ENCODE data around the gene PTPRN2. TPM values are rescaled to one million over a fixed set of nuclear protein-coding genes. Genes with fewer than 3 reads are reported as not detected.
"Not testable (repeated sequence)": the region's sequence is repeated elsewhere in the genome, so short reads cannot be mapped to it uniquely, and the experiment has no call there.

PTPRN2 gene
- total and polyA plus RNA-seq, 2 donors, result 1.7 to 1.9 TPM

DNA sequence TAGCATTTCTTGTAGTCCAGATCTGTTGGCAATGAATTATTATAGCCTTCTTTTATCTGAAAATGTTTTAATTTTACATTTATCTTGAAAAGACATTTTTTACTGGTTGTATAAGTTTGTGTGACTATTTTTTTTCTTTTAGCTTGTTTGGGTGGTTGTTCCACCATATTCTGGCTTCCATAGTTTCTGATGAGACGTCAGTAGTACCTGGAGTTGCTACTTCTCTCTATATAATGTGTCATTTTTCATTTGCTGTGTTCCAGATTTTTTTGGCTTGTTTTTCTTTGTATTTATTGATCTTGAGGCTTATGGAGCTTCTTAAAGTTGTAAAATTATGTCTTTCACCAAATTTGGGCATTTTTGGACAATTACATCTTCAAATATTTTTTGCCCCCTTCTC, 1082.0 kb downstream of the PTPRN2 start:
- peaks cover 0 to 15% of the 10 kb centered on the region in 2 donors for H3K27me3 ChIP-seq (ENCODE audit: control insufficient read depth in 2 of 2, insufficient read depth in 1 of 2, low read length in 1 of 2)
- peaks cover 0 to 8% of the 10 kb centered on the region in 2 donors for H3K9me3 ChIP-seq (ENCODE audit: control insufficient read depth in 2 of 2, insufficient read depth in 1 of 2, low read length in 1 of 2)
- 92% methylated on average over 1 of the region's 1 CpG for WGBS
- no peak overlapping the region for H3K4me3 ChIP-seq (ENCODE audit: low read length in 2 of 2)
- no peaks in the 10 kb centered on the region for H3K36me3 ChIP-seq (ENCODE audit: control insufficient read depth in 2 of 2, insufficient read depth in 2 of 2, low read length in 1 of 2)
- H3K4me1 ChIP-seq (ENCODE audit: control insufficient read depth in 2 of 2, insufficient read depth in 2 of 2, low read length in 2 of 2), result peaks cover 4 to 15% of the 10 kb centered on the region in 2 donors
- H3K27ac ChIP-seq (ENCODE audit: low read depth in 1 of 2, low read length in 1 of 2), result no peak overlapping the region
- DNase-seq (ENCODE audit: low read depth in 6 of 9, low spot score in 9 of 9), result no peak

DNA sequence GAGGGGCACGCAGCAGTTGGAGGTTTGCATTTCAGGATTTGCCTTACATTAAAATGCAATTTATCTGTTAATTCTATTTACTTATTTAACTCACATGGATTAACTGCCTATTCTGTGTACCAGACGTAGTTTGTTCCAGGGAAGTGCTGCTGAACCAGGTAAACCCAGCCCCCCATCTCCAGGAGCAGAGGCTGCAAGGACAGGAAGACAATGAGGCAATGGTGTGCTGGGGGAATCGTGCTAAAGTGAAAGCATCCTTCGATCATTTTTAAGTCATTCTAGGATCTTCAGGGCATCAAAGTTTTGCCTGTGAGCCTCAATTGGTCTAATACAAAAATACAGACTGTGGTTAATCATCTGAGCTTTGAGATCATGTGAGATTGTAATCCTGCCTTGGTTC, 1084.4 kb downstream of the PTPRN2 start:
- Histone ChIP-seq H3K4me1 (ENCODE audit: control insufficient read depth in 2 of 2, insufficient read depth in 2 of 2, low read length in 2 of 2) (peaks cover 4 to 15% of the 10 kb centered on the region in 2 donors), H3K27ac (ENCODE audit: low read depth in 1 of 2, low read length in 1 of 2) (peak overlapping the region in 1 of 2 donors; percentile 12), H3K36me3 (ENCODE audit: control insufficient read depth in 2 of 2, insufficient read depth in 2 of 2, low read length in 1 of 2) (no peaks in the 10 kb centered on the region), H3K4me3 (ENCODE audit: low read length in 2 of 2) (no peak overlapping the region), H3K9me3 (ENCODE audit: control insufficient read depth in 2 of 2, insufficient read depth in 1 of 2, low read length in 1 of 2) (peaks cover 0 to 8% of the 10 kb centered on the region in 2 donors), H3K27me3 (ENCODE audit: control insufficient read depth in 2 of 2, insufficient read depth in 1 of 2, low read length in 1 of 2) (peaks cover 0 to 10% of the 10 kb centered on the region in 2 donors)
- DNase-seq (ENCODE audit: low read depth in 6 of 9, low spot score in 9 of 9), result peak in 1 of 9 donors; percentile 28
- WGBS, result 65% methylated on average over 4 of the region's 4 CpGs

DNA sequence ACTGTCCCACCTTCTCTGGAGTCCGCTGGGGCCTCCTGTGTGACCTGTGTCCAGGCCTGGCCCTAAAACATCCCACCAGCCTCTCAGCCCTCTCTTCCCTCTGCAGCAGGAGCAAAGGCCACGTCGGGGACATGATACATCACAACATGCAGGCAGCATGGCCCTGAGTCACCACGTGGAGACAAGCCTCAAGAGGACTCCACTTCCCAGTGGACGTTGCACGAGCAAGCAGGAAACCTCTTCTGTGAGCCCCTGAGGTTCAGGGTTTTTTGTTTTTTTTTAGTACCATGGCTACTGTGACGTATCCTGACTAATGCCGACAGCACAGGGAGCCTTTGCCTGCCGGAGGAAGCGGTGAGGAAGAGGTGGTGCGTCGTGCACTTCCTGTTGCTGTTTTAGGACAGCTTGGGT, 1084.9 kb downstream of the PTPRN2 start:
- Histone ChIP-seq H3K36me3 (ENCODE audit: control insufficient read depth in 2 of 2, insufficient read depth in 2 of 2, low read length in 1 of 2) (no peaks in the 10 kb centered on the region), H3K4me3 (ENCODE audit: low read length in 2 of 2) (no peak overlapping the region), H3K27ac (ENCODE audit: low read depth in 1 of 2, low read length in 1 of 2) (no peak overlapping the region), H3K27me3 (ENCODE audit: control insufficient read depth in 2 of 2, insufficient read depth in 1 of 2, low read length in 1 of 2) (peaks cover 0 to 6% of the 10 kb centered on the region in 2 donors), H3K4me1 (ENCODE audit: control insufficient read depth in 2 of 2, insufficient read depth in 2 of 2, low read length in 2 of 2) (peaks cover 4 to 15% of the 10 kb centered on the region in 2 donors), H3K9me3 (ENCODE audit: control insufficient read depth in 2 of 2, insufficient read depth in 1 of 2, low read length in 1 of 2) (peaks cover 0 to 8% of the 10 kb centered on the region in 2 donors)
- peak in 7 of 9 donors; percentile 19 to 76 (median 32) for DNase-seq (ENCODE audit: low read depth in 6 of 9, low spot score in 9 of 9)
- 24% methylated on average over 12 of the region's 12 CpGs for WGBS

DNA sequence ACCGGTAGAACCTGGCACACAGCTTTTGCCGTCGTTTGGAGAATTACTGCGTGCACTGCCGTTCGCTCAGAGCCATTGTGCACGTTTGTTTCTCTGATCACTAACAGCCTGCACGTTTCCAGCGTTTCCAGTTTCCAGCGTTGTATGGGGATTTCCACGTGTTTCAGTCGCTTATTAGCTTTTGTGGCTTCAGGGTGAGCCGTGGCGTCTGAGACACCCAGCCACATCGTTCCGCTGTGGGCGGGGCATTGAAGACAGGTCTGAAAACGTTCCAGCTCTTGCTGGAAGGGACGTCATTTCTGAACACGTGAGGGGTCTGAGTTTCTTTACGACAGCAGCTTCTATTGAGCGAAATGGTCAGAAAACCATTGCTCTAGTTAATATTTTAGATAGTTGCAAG, 1086.0 kb downstream of the PTPRN2 start:
- Histone ChIP-seq H3K4me1 (ENCODE audit: control insufficient read depth in 2 of 2, insufficient read depth in 2 of 2, low read length in 2 of 2) (peaks cover 4 to 15% of the 10 kb centered on the region in 2 donors), H3K4me3 (ENCODE audit: low read length in 2 of 2) (no peak overlapping the region), H3K27ac (ENCODE audit: low read depth in 1 of 2, low read length in 1 of 2) (no peak overlapping the region), H3K36me3 (ENCODE audit: control insufficient read depth in 2 of 2, insufficient read depth in 2 of 2, low read length in 1 of 2) (no peaks in the 10 kb centered on the region), H3K9me3 (ENCODE audit: control insufficient read depth in 2 of 2, insufficient read depth in 1 of 2, low read length in 1 of 2) (peaks cover 0 to 8% of the 10 kb centered on the region in 2 donors), H3K27me3 (ENCODE audit: control insufficient read depth in 2 of 2, insufficient read depth in 1 of 2, low read length in 1 of 2) (peaks cover 0 to 3% of the 10 kb centered on the region in 2 donors)
- no peak for DNase-seq (ENCODE audit: low read depth in 6 of 9, low spot score in 9 of 9)
- 94% methylated on average over 22 of the region's 22 CpGs for WGBS

DNA sequence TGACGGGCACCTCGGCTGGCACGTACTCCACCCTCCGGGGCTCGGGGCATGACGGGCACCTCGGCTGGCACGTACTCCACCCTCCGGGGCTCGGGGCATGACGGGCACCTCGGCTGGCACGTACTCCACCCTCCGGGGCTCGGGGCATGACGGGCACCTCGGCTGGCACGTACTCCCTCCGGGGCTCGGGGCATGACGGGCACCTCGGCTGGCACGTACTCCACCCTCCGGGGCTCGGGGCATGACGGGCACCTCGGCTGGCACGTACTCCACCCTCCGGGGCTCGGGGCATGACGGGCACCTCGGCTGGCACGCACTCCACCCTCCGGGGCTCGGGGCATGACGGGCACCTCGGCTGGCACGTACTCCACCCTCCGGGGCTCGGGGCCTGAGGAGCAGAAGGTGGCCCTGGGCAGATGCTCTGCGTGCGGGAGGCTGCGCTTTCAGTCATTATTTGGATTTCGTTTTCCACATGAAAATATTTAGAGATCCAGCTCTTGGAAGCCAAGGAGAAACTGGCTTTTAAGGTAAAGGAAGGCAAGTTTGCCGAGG, 1086.6 kb downstream of the PTPRN2 start:
- H3K27me3 ChIP-seq (ENCODE audit: control insufficient read depth in 2 of 2, insufficient read depth in 1 of 2, low read length in 1 of 2); H3K4me3 ChIP-seq (ENCODE audit: low read length in 2 of 2); H3K27ac ChIP-seq (ENCODE audit: low read depth in 1 of 2, low read length in 1 of 2); DNase-seq (ENCODE audit: low read depth in 6 of 9, low spot score in 9 of 9); H3K9me3 ChIP-seq (ENCODE audit: control insufficient read depth in 2 of 2, insufficient read depth in 1 of 2, low read length in 1 of 2); H3K36me3 ChIP-seq (ENCODE audit: control insufficient read depth in 2 of 2, insufficient read depth in 2 of 2, low read length in 1 of 2): not testable (repeated sequence)
- 98% methylated on average over 36 of the region's 45 CpGs for WGBS
- peaks cover 4 to 15% of the 10 kb centered on the region in 2 donors for H3K4me1 ChIP-seq (ENCODE audit: control insufficient read depth in 2 of 2, insufficient read depth in 2 of 2, low read length in 2 of 2)

DNA sequence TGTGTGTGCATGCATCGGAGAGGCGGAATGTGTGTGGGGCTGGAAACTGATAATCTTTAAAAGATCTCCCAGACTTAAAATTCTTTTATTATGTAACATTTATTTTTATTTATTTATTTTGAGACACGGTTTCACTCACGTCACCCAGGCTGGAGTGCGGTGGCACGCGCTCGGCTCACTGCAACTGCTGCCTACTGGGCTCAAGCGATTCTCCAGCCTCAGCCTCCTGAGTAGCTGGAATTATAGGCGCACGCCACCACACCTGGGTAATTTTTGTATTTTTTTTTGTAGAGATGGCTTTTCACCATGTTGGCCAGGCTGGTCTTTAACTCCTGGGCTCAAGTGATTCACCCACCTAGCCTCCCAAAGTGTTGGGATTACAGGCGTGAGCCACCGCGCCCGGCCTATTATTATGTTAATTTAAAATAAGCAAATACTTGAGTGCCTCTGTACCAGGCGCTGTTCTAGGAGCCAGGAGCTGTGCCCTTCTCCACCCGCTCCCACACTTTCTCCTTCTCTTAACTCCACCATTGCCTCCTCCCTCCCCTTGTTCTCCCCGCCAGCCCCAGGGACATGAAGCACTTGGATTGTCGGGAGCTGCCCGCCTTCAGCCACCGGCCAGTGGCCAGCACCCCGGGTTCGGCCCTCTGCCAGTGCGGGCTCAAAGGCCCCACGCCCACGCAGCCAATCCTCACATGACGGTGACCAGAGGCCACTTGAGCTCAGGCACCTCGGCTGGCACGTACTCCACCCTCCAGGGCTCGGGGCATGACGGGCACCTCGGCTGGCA, 1087.3 kb downstream of the PTPRN2 start:
- WGBS, result 97% methylated on average over 32 of the region's 32 CpGs
- Histone ChIP-seq H3K4me3 (ENCODE audit: low read length in 2 of 2) (no peak overlapping the region), H3K9me3 (ENCODE audit: control insufficient read depth in 2 of 2, insufficient read depth in 1 of 2, low read length in 1 of 2) (peaks cover 0 to 3% of the 10 kb centered on the region in 2 donors), H3K27ac (ENCODE audit: low read depth in 1 of 2, low read length in 1 of 2) (no peak overlapping the region), H3K36me3 (ENCODE audit: control insufficient read depth in 2 of 2, insufficient read depth in 2 of 2, low read length in 1 of 2) (no peaks in the 10 kb centered on the region), H3K4me1 (ENCODE audit: control insufficient read depth in 2 of 2, insufficient read depth in 2 of 2, low read length in 2 of 2) (peaks cover 4 to 15% of the 10 kb centered on the region in 2 donors), H3K27me3 (ENCODE audit: control insufficient read depth in 2 of 2, insufficient read depth in 1 of 2, low read length in 1 of 2) (no peaks in the 10 kb centered on the region)
- DNase-seq (ENCODE audit: low read depth in 6 of 9, low spot score in 9 of 9), result no peak

DNA sequence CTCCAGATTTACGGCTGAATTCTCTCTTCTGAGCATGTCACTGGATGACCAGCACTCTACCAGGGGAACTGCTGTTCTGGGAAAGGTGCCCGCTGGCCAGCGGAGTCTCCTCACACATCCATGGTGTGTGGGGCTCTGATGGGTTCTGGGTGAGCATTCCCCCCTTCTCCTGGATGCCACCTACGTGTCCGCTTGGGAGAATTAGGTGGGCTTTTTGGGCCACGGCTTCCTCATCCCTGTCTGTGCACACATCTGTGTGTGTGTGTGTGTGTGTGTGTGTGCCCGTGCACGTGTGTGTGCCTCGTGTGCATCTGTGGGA, 1087.8 kb downstream of the PTPRN2 start:
- H3K4me1 ChIP-seq (ENCODE audit: control insufficient read depth in 2 of 2, insufficient read depth in 2 of 2, low read length in 2 of 2), result peaks cover 4 to 15% of the 10 kb centered on the region in 2 donors
- WGBS, result 95% methylated on average over 9 of the region's 9 CpGs
- H3K27me3 ChIP-seq (ENCODE audit: control insufficient read depth in 2 of 2, insufficient read depth in 1 of 2, low read length in 1 of 2), result no peaks in the 10 kb centered on the region
- H3K4me3 ChIP-seq (ENCODE audit: low read length in 2 of 2), result no peak overlapping the region
- no peaks in the 10 kb centered on the region for H3K36me3 ChIP-seq (ENCODE audit: control insufficient read depth in 2 of 2, insufficient read depth in 2 of 2, low read length in 1 of 2)
- no peak overlapping the region for H3K27ac ChIP-seq (ENCODE audit: low read depth in 1 of 2, low read length in 1 of 2)
- DNase-seq (ENCODE audit: low read depth in 6 of 9, low spot score in 9 of 9), result no peak
- H3K9me3 ChIP-seq (ENCODE audit: control insufficient read depth in 2 of 2, insufficient read depth in 1 of 2, low read length in 1 of 2), result peaks cover 0 to 3% of the 10 kb centered on the region in 2 donors

DNA sequence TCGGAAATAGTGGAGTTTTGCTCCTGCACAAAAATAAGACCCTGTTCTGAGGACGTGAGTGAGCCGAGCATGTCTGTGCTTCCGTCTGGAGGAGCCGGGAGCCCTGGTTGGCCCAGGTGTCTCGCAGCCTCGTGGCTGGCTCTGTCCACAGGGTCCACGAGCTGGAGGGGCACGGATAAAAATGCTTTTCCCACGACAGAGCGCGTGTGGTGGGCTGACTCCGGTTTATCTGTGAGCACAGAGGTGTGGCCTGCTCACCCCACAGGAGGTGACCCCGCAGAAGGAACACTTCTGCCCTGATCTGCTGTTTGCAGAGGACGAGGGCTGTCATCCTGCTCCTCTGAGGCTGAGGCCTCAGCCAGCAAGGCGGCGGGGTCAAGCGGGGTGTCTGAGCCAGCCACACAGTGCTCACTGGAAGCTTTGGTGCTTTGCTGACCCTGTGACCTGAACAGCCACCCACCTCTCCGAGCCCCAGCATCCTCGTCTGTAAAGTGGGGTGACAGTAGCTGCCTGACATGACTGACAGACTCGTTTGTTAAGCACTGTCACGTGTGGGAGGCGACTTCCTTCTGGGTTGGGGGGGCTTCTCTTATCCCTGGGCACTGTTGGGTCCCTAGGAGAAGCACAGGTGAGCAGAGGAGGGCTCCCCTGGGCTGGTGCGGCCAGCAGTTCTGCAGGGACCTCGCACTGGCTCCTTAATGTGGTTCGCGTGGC, 1088.3 kb downstream of the PTPRN2 start:
- Histone ChIP-seq H3K36me3 (ENCODE audit: control insufficient read depth in 2 of 2, insufficient read depth in 2 of 2, low read length in 1 of 2) (no peaks in the 10 kb centered on the region), H3K4me3 (ENCODE audit: low read length in 2 of 2) (no peak overlapping the region), H3K9me3 (ENCODE audit: control insufficient read depth in 2 of 2, insufficient read depth in 1 of 2, low read length in 1 of 2) (peaks cover 0 to 3% of the 10 kb centered on the region in 2 donors), H3K27me3 (ENCODE audit: control insufficient read depth in 2 of 2, insufficient read depth in 1 of 2, low read length in 1 of 2) (peaks cover 0 to 4% of the 10 kb centered on the region in 2 donors), H3K27ac (ENCODE audit: low read depth in 1 of 2, low read length in 1 of 2) (no peak overlapping the region), H3K4me1 (ENCODE audit: control insufficient read depth in 2 of 2, insufficient read depth in 2 of 2, low read length in 2 of 2) (peaks cover 4 to 15% of the 10 kb centered on the region in 2 donors)
- 92% methylated on average over 27 of the region's 27 CpGs for WGBS
- DNase-seq (ENCODE audit: low read depth in 6 of 9, low spot score in 9 of 9), result no peak

DNA sequence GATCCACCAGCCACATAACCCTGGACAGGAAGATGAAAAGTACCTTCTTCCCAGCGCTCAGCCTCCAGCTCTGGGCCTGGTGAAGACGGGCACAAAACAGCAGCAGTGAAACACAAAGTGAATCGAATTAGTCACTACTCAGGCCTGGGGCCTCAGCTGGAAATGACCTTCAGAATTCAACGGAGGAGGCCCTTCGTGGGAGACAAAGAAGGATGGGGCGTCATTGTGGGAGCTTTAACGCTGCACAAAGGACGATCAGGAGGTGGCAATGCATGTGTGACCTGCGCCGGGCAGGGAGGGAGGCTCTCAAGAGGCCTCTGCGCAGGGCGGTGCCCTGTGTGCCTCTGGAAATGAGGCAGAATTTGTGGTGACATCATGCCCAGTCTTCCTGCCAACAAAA, 1089.0 kb downstream of the PTPRN2 start:
- peaks cover 0 to 8% of the 10 kb centered on the region in 2 donors for H3K27me3 ChIP-seq (ENCODE audit: control insufficient read depth in 2 of 2, insufficient read depth in 1 of 2, low read length in 1 of 2)
- H3K27ac ChIP-seq (ENCODE audit: low read depth in 1 of 2, low read length in 1 of 2), result no peak overlapping the region
- no peak overlapping the region for H3K4me3 ChIP-seq (ENCODE audit: low read length in 2 of 2)
- 95% methylated on average over 12 of the region's 12 CpGs for WGBS
- H3K36me3 ChIP-seq (ENCODE audit: control insufficient read depth in 2 of 2, insufficient read depth in 2 of 2, low read length in 1 of 2), result no peaks in the 10 kb centered on the region
- peaks cover 0 to 3% of the 10 kb centered on the region in 2 donors for H3K9me3 ChIP-seq (ENCODE audit: control insufficient read depth in 2 of 2, insufficient read depth in 1 of 2, low read length in 1 of 2)
- peaks cover 4 to 15% of the 10 kb centered on the region in 2 donors for H3K4me1 ChIP-seq (ENCODE audit: control insufficient read depth in 2 of 2, insufficient read depth in 2 of 2, low read length in 2 of 2)
- no peak for DNase-seq (ENCODE audit: low read depth in 6 of 9, low spot score in 9 of 9)

Data from thymus (tissue), 11 donors.